SJSA1 (cell line): ENCODE data around the gene ZFP28. TPM values are rescaled to one million over a fixed set of nuclear protein-coding genes. Genes with fewer than 3 reads are reported as not detected.

Source experiments
- DNase-seq, 2 experiments: peaks; one replicate each; pipeline ENCODE4 v3.0.0-alpha.2; 2015 to 2020; ENCODE audit warnings: low spot score in 2 of 2, low read depth in 1 of 2
- H3K27ac ChIP-seq: fragments of 250-450 bp; sonication (Bioruptor Pico); 2 replicates; pipeline ENCODE4 v1.5.1; 2020; ENCODE audit warnings: mild to moderate bottlenecking, moderate library complexity
- H3K27me3 ChIP-seq: fragments of 250-450 bp; sonication (Bioruptor Pico); replicated peaks from 2 replicates; pipeline ENCODE4 v1.5.1; 2020; ENCODE audit warnings: mild to moderate bottlenecking, moderate library complexity
- H3K36me3 ChIP-seq: fragments of 250-450 bp; sonication (Bioruptor Pico); 2 replicates; pipeline ENCODE4 v1.5.1; 2020; ENCODE audit warnings: mild to moderate bottlenecking
- H3K4me1 ChIP-seq: fragments of 250-450 bp; sonication (Bioruptor Pico); replicated peaks from 2 replicates; pipeline ENCODE4 v1.6.1; 2021; ENCODE audit warnings: mild to moderate bottlenecking
- H3K4me3 ChIP-seq: fragments of 250-450 bp; sonication (Bioruptor Pico); 2 replicates; pipeline ENCODE4 v1.5.1; 2020; ENCODE audit warnings: mild to moderate bottlenecking
- H3K9me3 ChIP-seq: fragments of 250-450 bp; sonication (Bioruptor Pico); replicated peaks from 2 replicates; pipeline ENCODE4 v1.5.1; 2020; ENCODE audit warnings: mild to moderate bottlenecking
- total RNA-seq: library from RNA; depleted of rRNA; stranded (reverse); fragments of >200 nt; shearing (Covaris generic); gene quantifications from 2 replicates; pipeline ENCODE4 v1.2.3, GENCODE V29; 2014; rRNA removed

The ZFP28 gene
- total RNA-seq, result 1.4 and 28.1 TPM in 2 replicates

DNA sequence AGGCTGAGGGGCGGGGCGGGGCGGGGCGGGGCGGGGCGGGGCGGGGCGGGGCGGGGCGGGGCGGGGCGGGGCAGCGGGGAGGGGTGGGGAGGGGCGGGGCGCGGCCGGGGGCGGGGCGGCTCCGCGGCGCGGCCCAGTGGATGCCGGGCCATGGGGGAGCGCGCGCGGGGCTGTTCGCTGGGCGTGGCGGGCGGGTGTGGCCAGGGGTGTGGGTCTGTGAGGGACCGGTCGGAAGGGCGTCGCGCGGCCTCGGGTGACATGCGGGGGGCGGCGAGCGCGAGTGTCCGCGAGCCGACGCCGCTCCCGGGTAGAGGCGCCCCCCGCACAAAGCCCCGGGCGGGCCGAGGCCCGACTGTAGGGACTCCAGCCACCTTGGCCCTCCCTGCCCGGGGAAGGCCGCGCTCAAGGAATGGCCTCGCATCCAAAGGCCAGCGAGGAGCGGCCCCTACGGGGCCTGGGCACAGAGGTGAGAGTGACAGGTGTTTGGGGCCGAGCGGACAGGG, at the start of gene ZFP28:
ZFP28 (plus strand) TSS at position 188 of the 503 bp plus-strand sequence; CDS start at position 259, 71 bp downstream.
- Histone ChIP-seq H3K27me3 (no peaks in the 10 kb centered on the region), H3K4me1 (no peaks in the 10 kb centered on the region), H3K36me3 (no peaks in the 10 kb centered on the region), H3K9me3 (peaks cover 13% of the 10 kb centered on the region), H3K4me3 (peak within 1 kb of the TSS; percentile 50), H3K27ac (peak within 1 kb of the TSS; percentile 55)
- DNase-seq, result peak; percentile 26 to 55

DNA sequence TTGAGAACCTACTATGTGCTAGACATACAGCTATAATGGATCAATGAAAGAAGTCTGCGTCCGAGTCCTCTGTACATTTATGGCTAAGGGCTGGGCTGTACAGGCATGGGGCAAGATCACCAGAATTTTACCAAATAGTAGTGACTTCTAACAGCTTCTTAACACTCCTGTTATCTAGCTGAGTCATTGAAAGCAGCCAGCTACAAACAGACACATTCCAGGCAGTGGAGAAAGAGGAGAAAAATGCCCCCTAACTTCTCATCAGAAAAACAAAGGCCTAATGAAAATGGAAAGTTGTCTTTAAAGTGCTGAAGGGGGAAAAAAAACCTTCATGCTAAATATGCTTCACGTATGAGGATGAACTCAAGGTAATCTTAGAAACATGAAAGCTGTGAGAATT, 47.3 kb upstream of the ZFP28 start:
- Histone ChIP-seq H3K4me3 (no peak overlapping the region), H3K27ac (no peak overlapping the region), H3K4me1 (no peaks in the 10 kb centered on the region), H3K27me3 (no peaks in the 10 kb centered on the region), H3K9me3 (peaks cover 18% of the 10 kb centered on the region), H3K36me3 (no peaks in the 10 kb centered on the region)
- no peak for DNase-seq

DNA sequence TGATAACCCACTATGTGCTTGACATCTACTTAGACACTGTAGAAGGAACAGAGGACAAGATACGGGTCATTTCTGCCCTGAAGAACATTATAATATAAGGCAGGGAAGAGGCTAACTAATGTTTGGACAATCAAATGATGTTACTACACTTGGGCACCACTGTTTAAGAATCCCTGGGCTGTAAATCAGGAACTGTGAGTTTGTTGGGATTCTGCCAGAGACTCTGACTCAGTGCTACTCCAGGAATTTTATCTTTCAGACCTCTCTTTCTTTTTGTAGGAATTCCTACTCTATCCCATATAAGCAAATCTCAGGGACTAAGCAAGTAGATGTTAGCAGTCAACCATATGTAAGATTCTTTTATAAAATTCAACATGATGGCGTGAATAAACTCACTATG, 34.2 kb upstream of the ZFP28 start:
- Histone ChIP-seq H3K4me1 (no peaks in the 10 kb centered on the region), H3K9me3 (peaks cover 29% of the 10 kb centered on the region), H3K36me3 (no peaks in the 10 kb centered on the region), H3K27ac (no peak overlapping the region), H3K27me3 (no peaks in the 10 kb centered on the region), H3K4me3 (no peak overlapping the region)
- no peak for DNase-seq

DNA sequence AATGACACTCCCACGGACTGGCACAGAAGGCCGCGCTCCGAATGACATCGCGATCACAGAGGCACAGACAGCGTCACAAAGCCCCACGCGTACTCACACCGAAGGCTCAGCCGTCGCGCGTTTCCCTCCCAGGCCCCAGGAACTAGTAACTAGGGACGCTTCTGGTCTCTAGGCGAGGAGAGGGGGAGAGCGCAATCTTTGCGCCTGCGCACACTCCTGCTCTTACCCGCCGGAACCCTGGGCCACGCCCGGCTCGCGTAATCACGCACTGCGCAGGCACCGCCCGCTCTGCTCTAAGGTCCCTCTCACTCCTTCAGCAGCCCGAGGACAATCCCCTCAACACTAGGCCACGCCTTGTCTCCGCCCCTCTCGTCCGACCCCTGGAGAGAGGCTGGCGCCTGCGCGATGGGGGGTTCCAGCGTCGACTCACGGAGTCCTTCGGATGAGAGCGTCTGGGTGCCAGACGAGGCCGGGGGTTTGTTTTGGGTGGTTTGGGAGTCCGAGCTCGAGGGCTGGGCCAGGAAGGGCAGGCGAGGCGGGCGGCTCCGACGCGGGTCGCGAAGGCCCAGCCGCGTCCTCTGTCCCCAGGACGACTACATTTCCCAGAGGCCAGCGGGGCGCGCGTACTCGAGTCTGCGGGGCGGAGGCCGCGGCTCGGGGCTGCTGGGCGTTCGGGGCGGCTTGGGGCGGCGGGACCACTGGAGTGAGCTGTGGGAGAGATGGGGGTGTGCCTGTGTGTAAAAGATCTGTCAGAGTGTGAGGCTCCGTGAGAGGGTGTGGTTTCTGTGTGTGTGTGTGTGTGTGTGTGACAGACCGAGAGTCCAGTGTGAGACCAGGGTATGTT, 31.1 kb upstream of the ZFP28 start, which contains the start of gene ZNF471:
ZNF471 (plus strand) TSS at position 410 of the 844 bp plus-strand sequence. CDS start 3,717 bp downstream, outside the sequence.
- peak; percentile 2 to 44 for DNase-seq
- Histone ChIP-seq H3K9me3 (peaks cover 15% of the 10 kb centered on the region), H3K27me3 (no peaks in the 10 kb centered on the region), H3K36me3 (no peaks in the 10 kb centered on the region), H3K4me1 (no peaks in the 10 kb centered on the region), H3K4me3 (no peak within 1 kb of the TSS), H3K27ac (no peak within 1 kb of the TSS)

DNA sequence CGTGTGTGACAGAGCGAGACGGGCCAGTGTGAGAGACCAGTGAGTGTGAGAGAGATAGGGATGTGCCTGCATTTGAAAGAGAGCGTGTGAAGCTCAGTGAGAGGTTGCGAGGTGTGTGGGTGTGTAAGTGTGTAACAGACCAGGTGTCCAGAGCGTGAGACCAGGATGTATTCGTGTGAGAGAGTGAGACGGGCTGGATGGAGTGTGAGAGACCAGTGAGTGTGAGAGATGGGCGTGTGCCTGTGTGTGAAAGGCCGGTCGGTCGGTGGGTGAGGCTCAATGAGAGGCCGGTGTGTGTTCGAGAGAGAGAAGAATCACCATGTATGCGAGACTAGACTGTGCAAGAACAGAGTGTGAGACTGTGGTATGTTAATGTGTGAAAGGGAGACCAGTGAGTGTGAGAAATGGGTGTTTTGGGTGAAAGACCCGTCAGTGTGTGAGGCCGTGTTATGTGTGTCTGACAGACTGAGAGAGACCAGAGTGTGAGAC, 30.4 kb upstream of the ZFP28 start:
- Histone ChIP-seq H3K27me3 (no peaks in the 10 kb centered on the region), H3K4me1 (no peaks in the 10 kb centered on the region), H3K36me3 (no peaks in the 10 kb centered on the region), H3K27ac (no peak overlapping the region), H3K9me3 (peaks cover 10% of the 10 kb centered on the region; the same call in 1 of the 2 replicates), H3K4me3 (no peak overlapping the region)
- no peak for DNase-seq

DNA sequence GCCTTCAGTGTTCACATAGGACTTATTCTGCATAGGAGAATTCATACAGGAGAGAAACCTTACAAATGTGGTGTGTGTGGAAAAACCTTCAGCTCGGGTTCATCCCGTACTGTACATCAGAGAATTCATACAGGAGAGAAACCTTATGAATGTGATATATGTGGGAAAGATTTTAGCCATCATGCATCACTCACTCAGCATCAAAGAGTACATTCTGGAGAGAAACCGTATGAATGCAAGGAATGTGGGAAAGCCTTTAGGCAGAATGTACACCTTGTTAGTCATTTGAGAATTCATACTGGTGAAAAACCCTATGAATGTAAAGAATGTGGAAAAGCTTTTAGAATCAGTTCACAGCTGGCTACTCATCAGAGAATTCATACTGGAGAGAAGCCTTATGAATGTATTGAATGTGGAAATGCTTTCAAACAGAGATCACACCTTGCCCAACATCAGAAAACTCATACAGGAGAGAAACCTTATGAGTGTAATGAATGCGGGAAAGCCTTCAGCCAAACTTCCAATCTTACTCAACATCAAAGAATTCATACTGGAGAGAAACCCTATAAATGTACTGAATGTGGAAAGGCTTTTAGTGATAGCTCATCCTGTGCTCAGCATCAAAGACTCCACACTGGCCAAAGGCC, 13.4 kb upstream of the ZFP28 start:
- Histone ChIP-seq H3K27ac (no peak overlapping the region), H3K4me3 (no peak overlapping the region), H3K9me3 (peaks cover 32% of the 10 kb centered on the region; the same call in 1 of the 2 replicates), H3K27me3 (no peaks in the 10 kb centered on the region), H3K36me3 (no peaks in the 10 kb centered on the region), H3K4me1 (no peaks in the 10 kb centered on the region)
- no peak for DNase-seq

DNA sequence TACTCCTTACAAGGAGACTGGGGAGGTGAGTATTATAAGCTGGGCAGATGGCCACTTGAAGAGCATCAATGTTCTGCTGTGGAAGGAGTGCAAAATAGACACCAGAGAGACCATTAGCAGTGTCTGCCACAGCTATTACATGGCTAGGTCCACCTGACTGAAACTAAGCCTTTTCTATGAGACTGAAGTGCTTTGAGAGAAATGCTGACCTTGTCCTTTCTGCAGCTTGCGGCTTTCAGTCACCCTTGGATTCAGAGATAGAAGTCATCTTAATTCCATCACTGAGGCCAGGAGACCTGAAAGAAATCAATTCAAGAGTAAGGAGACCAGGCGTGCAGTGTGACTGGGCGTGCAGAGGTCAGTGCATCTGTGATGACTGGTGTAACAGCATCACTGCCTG, 1.3 kb upstream of the ZFP28 start:
- no peaks in the 10 kb centered on the region for H3K4me1 ChIP-seq

DNA sequence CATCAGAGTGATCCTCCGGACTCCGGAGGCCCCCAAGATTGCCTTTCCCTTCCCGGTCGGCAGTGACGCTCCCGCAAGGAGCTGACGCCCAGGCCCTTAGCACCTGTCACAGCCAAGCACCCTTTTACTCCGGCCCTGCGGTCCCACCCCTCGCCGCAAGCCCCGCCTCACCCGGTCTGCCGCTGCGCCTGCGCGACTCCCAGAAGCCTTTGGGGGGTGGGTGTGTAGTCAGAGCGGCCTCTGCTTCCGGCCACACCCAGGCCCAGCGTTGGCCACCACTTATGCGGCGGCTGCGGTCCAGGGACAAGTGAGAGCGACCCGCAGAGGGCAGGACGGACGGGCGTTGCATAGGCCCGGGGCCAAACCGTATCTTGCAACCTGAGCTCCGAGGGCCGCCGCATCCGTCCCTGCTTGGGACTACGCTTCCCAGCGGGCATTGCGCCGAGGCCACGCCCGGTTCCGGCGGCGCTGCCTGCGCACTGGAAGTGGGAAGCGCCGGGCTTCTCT, 441 bp upstream of the ZFP28 start:
- Histone ChIP-seq H3K4me3 (peak overlapping the region; percentile 50), H3K4me1 (no peaks in the 10 kb centered on the region), H3K36me3 (no peaks in the 10 kb centered on the region), H3K27me3 (no peaks in the 10 kb centered on the region), H3K9me3 (peaks cover 14% of the 10 kb centered on the region), H3K27ac (peak overlapping the region; percentile 55)
- peak; percentile 61 to 77 for DNase-seq

More for the DNA sequence above, 1.3 kb upstream of the ZFP28 start:
- peaks cover 17% of the 10 kb centered on the region for H3K9me3 ChIP-seq
- DNase-seq, result no peak
- no peaks in the 10 kb centered on the region for H3K27me3 ChIP-seq
- H3K4me3 ChIP-seq, result no peak overlapping the region
- H3K27ac ChIP-seq, result no peak overlapping the region
- H3K36me3 ChIP-seq, result no peaks in the 10 kb centered on the region

DNA sequence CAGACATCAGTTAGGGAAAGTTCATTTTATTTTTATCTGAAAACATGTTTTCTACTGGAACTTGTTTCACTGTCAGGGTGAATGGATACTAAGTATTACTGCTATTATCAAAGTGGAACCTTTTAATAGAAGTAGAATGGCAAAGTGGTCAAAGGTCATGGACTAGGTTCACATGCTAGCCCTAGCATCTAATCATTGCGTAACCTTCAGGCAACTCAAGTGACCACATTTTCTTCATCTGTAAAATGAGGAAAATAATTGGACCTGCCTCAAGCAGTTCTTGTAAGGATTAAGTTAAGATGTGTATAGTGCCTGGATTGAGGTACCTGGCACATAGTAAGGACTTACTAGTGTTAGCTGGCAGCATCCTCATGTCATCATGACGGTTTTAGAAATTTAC, 5.0 kb downstream of the ZFP28 start:
- Histone ChIP-seq H3K27me3 (no peaks in the 10 kb centered on the region), H3K4me3 (no peak overlapping the region), H3K27ac (no peak overlapping the region), H3K36me3 (no peaks in the 10 kb centered on the region), H3K9me3 (peaks cover 10% of the 10 kb centered on the region), H3K4me1 (no peaks in the 10 kb centered on the region)
- DNase-seq, result no peak

DNA sequence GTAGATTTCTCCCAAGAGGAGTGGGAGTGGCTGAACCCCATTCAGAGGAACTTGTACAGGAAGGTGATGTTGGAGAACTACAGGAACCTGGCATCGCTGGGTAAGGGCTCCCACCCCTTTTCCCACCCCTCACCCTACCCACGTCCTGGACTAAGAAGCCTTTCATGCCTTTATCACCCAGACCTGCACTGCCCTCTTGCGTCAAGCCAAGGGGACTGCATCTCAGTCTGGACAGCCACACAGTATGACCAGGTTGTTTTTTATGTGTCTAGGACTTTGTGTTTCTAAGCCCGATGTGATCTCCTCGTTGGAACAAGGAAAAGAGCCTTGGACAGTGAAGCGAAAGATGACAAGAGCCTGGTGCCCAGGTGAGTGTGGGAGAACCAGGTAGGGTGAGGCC, 8.8 kb downstream of the ZFP28 start:
- Histone ChIP-seq H3K4me3 (no peak overlapping the region), H3K27me3 (no peaks in the 10 kb centered on the region), H3K27ac (no peak overlapping the region), H3K36me3 (no peaks in the 10 kb centered on the region), H3K9me3 (peaks cover 10% of the 10 kb centered on the region; the same call in 1 of the 2 replicates), H3K4me1 (no peaks in the 10 kb centered on the region)
- no peak for DNase-seq

DNA sequence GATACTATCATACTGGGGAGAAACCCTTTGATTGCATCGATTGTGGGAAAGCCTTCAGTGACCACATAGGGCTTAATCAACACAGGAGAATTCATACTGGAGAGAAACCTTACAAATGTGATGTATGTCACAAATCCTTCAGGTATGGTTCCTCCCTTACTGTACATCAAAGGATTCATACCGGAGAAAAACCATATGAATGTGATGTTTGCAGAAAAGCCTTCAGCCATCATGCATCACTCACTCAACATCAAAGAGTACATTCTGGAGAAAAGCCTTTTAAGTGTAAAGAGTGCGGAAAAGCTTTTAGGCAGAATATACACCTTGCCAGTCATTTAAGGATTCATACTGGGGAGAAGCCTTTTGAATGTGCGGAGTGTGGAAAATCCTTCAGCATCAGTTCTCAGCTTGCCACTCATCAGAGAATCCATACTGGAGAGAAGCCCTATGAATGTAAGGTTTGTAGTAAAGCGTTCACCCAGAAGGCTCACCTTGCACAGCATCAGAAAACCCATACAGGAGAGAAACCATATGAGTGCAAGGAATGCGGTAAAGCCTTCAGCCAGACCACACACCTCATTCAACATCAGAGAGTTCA, 15.6 kb downstream of the ZFP28 start:
- H3K9me3 ChIP-seq, result peaks cover 35% of the 10 kb centered on the region
- no peaks in the 10 kb centered on the region for H3K27me3 ChIP-seq
- H3K36me3 ChIP-seq, result no peaks in the 10 kb centered on the region
- no peaks in the 10 kb centered on the region for H3K4me1 ChIP-seq
- no peak overlapping the region for H3K27ac ChIP-seq
- no peak for DNase-seq
- H3K4me3 ChIP-seq, result no peak overlapping the region

DNA sequence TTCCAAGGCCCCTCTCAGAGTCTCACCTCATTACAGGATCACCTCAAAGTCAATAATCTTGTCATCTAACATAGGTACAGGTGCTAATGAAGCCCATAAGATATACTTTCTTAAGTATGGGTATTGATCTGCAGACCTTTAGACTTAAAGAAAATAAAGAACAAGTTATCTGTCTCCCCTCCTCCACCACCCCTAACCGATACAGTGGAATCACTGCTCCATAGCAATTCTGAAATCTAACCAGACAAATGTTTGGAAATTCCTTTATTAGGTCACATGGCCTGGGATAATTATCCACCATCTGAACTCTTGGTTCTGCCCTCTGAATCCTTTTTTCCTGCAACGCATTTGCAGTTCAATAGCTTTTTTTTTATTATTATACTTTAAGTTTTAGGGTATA, 24.0 kb downstream of the ZFP28 start:
- H3K27me3 ChIP-seq, result no peaks in the 10 kb centered on the region
- peaks cover 18% of the 10 kb centered on the region for H3K9me3 ChIP-seq
- H3K4me3 ChIP-seq, result no peak overlapping the region
- no peak overlapping the region for H3K27ac ChIP-seq
- H3K36me3 ChIP-seq, result no peaks in the 10 kb centered on the region
- no peak for DNase-seq
- H3K4me1 ChIP-seq, result no peaks in the 10 kb centered on the region

DNA sequence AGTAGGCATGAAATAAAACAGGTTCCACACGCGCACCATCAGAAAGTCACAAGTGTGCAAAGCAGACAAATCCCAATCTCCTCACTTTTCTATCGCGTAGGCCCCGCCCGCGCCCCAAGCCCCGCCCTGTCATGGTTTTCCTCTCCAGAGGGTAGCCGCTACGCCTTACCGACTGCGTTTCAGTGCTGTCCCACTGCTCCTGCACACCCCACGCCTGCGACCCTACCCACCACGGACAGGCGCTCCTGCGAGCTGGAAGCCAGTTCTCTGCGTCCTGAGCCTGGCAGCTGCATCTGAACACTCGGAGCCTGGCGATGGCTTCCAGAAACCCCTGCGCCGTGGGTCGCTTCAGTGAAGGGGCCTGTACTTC, 28.1 kb downstream of the ZFP28 start:
- Histone ChIP-seq H3K36me3 (peaks cover 19% of the 10 kb centered on the region), H3K4me1 (no peaks in the 10 kb centered on the region), H3K9me3 (peaks cover 34% of the 10 kb centered on the region), H3K4me3 (peak overlapping the region; percentile 58), H3K27ac (no peak overlapping the region), H3K27me3 (no peaks in the 10 kb centered on the region)
- DNase-seq, result peak in 1 of 2 experiments; percentile 49
